Fibroblast of the conjunctiva (primary cell): ENCODE results near the gene ALDH1L1.

ENCODE experiments used
- DNase-seq: peaks from one replicate; pipeline ENCODE4 v3.0.0-alpha.2; 2010; ENCODE audit warnings: low read depth

ALDH1L1 gene

DNA sequence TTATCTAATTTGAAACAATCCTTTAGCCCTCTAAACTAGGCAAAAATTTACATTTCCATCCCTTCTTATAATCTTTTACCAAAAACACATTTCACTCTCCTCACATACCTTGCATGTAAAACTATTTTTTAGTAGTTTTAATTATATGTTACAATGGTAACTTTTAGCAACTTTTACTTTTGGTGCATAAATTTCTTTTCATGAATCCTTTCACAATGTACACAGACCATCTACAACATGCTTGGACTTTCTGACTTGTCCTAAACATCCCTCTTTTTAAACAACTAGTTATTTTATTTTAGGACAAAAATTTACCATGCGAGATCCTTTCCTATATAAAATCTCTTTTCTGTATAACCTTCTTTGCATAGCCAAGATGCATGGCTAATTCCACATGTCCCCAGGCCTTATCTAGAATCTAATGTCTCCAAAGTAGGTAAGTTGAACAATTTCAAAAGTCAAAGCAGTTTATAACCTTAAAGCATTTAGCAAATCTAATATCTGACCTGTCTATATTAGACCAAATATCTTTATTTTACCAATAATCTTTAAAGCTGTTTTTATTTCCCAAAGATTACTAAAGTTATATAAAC, 14.4 kb upstream of the ALDH1L1 start:
- no peak for DNase-seq

DNA sequence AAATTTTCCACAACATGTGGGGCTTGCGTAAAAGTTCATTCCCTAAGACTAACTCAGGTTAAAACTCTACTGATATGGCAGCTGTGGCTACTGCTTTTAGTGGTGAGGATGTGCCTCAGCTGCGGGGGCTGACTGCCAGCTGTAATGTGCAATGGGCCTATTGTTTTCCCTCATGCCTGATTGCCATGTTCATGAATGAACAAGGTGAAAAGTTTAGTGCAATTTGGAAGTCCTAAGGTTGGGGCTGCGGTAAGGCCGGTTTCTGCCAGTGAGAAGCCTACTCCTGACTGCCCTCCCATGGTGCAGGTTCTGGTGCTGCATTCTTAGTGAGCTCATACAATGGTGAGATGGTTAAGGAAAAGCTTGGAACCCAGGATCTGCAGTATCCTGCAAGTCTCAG, 10.9 kb upstream of the ALDH1L1 start:
- no peak for DNase-seq

DNA sequence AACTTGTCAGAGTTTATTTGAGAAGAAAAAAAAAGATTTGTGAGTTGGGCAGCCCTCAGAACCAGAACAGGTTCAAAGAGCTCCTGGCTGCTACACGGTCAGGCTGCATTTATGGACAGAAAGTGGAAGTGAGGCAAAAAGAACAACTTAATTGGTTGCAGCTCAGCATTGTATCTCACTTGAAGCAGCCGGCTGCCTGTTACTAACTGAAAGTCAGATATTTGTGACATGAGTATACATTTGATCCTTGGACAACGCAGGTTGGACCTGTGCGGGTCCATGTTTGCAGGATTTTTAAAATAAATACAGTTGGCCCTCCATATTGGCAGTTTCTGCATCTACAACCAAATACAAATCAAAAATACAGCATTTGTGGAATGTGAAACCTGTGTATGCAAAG, 7.5 kb upstream of the ALDH1L1 start:
- DNase-seq, result no peak

DNA sequence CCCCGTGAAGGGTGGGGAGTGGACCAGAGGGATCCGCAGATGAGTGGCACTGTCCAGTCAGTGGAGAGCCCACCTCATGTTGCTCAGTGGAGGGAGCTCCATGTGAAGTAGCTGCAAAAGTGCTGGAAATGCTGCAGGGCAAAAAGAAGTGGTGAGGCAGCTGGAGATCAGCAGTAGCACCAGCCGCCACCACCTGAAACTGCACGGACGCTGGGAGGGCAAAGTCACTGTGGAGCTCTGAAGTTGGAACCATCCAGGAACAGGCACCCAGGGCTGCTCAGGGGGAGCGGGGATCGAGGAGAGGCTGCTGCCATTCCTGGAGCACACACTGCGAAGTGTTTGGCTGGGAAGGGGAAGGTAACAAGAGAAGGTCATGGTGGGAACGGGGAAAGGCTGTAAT, 6.4 kb upstream of the ALDH1L1 start:
- no peak for DNase-seq

DNA sequence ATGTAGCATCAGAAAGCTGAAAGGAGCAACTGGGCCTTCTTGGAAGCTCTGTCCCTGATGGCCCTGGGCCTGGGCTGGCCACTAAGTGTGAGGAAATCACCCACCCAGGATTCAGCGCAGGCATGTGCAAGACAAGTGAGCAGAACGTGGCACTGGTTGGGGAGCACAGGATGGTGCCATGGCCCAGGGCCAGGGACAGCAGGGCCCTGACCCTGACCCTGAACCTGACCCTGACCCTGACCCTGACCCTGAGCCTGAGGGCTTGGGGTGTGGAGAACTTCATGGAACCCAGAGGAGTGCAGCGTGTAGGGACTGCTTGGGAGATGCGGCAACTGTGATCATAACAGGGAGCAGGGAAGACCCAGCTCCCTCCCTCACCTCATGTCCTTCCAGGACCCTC, 5.9 kb upstream of the ALDH1L1 start:
- no peak for DNase-seq

DNA sequence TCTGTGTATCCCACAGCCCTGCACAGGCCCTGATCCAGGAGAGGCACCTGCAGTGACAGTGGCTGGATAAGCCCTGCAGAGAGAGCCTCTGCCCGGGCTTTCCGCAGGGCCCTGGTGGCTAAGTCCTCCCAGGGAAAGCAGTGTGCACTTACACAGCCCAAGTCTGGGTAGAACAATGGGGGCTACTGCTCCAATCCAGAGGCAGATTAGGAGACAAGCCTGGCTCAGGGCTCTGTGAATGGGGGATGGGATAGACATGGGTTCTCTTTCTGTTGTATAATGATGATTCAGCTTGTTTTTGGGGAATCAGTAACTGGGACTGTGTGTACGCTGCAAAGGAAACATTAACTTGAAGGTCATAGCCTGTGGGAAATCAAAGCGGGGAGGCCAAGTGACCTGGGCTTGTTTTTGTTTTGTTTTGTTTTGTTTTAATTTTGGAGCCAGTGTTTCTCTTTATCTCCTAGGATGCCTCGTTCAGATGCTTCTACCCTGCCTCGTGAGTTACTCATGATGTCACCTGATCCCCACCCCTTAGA, 4.1 kb upstream of the ALDH1L1 start:
- no peak for DNase-seq

DNA sequence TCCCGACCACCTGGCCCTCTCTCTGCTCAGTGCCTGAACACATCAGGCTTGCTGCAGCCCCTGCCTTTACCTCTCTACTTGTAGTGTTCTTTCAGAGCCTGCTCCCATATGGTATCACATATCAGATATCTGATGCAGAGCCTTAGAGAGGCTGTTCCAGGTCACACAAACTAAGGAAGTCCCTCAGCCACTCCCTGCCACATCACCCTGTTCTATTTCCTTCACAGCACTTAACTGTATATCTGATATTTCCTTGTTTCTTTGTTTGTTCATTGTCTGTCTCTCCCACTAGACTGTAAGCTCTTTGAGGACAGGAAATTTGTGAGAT, 976 bp upstream of the ALDH1L1 start:
- DNase-seq, result no peak

DNA sequence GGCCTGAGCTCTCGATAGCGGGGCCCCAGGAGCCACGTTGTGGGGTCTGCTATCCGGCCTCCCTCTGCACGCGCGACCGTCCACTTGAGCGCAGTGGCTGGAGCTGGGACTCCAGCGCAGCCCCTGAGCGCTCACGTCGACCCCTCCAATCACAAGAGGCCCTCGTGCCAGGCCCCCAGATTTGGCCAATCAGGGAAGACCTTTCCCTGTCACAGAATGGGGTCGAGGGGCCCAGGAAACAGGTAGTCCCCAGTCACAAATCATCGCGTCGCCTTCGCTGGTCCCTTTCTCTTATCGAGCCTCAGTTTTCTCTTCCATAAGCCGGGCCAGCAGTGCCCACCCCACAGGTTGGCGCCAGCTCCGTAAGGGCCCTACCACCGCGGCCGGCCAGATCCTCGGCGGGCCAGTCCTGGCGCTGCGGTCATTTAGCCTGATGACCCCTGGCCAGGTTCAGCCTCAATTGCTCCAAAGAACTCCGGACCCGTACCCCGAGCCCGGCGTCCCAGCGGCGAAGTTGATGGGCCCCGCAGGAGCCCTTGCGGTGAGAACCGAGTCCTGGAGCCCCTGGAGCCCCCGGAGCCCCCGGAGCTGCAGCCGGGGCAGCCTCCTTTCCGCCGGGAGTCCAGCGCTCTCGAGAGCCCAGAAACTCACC, 435 bp downstream of the ALDH1L1 start:
- no peak for DNase-seq

DNA sequence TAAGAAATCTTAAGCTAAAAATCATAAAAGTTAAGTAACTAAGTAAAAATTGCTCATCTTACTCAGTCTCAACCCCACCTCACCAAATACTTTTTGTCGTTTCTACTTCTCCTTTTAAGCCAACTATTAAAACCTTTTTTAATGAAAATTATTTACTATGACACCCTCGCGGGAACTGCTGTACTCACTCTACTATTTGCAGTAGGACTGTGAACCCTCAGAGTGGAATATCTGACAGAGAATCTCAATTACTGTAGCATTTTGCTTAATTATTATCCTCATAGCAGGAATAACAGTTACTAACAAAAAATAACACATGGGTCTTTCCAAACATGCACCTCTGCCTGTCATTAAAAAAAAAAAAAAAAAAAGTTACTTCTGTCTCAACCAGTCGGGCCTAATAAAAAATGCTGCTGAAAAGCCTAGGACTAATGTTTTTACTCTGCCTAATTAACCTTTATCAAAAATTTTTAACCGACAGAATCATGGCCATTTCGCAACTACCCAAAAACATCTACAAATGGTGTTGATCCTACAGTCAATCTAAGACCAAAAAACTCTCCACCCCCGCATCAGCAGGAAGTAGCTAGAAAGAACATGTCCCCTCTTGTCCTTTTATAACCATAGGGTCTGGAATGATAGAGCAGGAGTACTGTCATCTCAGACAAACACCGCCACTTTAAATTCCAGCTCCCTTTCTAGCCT, 10.2 kb downstream of the ALDH1L1 start:
- no peak for DNase-seq

DNA sequence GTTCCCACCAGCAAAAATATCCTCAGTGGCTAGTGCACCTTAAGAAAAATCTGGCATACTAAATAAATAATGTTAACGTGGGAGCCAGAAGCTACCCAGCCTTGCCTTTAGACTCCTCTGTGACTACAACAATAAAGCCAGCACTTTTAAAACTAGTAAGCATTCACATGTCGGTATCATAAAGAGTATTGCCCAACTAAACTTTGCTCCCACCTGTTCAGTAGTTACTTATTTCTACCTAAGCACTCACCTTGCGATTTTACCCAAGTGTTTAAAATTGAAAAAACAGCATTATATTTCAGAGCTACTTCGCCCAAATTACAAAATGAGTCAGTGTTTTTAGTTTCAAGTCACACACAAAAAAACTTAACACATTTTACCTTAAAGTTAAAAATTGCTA, 12.8 kb downstream of the ALDH1L1 start:
- DNase-seq, result no peak

DNA sequence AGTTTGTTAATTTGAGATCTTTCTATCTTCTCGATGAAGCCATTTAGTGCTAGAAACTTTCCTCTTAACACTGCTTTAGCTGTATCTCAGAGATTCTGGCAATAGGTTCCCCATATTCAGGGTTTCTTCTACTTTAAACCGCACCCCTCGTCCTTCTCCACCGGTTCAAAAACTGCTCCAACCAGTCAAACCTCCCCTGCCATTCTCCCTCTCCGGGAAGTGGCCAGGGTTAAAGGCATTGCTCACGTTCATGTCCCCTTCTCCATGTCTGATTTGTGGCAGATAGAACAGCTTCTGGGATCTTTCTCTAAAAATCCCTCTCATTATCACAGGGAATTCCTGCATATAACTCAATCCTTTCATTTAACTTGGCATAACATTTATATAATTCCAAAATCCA, 14.4 kb downstream of the ALDH1L1 start:
- DNase-seq, result no peak

DNA sequence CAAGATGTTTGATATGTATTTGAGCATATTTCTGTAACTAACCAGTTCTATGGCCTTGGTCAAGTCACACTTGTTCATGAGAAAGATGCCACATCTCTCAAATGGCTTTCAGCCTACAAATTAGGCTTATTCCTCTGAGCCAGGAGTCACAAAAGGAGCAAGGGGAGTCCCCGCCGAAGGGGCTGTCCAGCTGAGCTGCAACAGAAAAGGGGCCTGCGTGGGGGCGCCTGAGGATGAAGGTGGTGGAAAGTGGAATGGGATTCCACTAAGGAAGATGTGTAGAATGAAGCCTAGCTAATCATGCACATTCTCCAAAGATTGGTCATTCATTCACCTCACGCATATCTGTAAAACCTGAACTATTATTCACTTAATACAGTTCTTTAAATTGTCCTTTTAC, 19.1 kb downstream of the ALDH1L1 start:
- no peak for DNase-seq

DNA sequence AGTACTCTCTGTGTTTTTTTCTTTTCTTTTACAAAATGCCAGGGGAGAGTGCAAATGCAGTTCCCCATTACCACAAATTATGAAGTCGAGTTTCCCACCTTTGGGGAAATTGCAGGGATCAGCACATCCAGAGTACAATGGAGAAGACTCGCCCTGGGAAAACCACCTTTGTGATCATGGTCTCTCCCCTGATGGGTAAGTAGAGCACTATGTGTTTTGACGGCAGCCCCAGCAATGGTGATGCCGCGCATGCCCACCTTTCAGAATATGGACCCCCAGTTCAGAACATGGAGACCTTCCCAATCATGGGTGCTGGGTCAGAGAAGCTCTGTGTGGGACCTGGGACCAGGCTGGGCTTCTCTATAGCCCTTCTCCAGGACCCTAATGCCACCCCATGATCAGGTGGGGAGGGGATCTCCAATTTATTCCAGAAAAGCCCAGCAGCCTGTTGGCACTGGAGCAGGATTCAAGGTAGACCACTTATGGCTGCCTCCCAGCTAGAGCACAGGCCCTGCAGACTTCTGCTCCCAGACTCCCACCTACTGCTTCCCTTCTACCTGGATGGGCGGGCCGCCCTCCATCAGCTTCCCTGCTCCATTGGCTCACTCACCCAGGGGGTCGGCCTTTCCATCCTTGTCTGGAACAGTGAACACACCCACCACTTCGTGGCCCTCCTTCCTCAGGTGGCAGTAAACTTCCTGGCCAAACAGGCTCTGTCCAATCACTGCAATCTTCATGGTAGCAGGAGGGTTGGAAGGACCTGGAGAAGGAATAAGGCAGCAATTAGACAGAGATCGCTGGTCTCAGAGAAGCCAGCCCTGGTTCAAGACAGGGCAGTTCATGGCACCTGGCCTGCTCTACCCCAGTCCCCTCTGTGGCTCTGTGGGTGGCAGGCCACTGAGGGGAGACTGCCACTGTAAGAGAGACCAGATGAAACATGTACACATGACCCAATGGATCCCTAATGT, 19.9 kb downstream of the ALDH1L1 start:
- no peak for DNase-seq

DNA sequence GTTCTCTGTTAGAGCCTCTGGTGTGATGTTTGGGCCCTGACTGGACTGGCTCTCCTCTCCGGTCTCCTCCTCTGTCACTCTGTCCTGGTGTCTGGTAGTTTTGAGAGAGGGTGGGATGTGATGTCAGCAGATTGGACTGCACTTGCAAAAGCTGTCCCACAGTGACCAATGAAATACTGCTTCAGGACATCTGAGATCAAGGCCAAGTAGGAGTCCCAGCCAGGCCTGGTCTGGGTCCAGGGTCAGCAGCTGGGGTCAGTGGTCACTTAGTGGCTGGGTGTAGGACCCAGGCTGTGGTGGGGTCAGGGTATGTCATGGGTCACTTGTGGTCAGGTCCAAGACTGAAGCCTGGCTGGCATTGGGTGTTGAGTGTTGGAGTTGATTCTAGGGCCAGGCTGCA, 20.9 kb downstream of the ALDH1L1 start:
- DNase-seq, result no peak

DNA sequence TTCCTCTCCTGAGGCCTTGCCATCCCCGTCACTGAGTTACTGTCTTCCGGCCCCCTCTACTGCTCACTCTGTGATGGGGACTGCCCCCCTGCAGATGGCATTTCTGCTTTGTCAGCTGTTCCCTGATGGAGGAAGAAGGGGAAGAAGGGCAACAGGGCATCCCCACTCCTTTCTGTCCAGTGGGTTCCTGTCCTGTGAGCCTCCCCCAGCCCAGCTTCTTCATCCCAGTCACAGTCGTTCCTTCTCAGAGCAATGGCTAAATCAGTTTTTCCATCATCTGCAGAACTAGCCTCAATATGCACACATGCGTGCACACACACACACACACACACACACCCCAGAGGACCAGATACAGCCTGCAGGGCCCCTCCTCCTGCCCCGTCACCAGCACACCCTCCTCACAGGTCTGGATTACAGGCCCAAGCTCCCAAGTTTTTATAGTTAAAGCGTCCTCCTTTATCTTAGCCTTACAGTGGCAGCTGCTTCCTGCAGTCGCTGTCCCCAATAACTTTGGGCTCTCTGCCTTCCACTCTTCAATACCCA, 21.4 kb downstream of the ALDH1L1 start:
- DNase-seq, result no peak

DNA sequence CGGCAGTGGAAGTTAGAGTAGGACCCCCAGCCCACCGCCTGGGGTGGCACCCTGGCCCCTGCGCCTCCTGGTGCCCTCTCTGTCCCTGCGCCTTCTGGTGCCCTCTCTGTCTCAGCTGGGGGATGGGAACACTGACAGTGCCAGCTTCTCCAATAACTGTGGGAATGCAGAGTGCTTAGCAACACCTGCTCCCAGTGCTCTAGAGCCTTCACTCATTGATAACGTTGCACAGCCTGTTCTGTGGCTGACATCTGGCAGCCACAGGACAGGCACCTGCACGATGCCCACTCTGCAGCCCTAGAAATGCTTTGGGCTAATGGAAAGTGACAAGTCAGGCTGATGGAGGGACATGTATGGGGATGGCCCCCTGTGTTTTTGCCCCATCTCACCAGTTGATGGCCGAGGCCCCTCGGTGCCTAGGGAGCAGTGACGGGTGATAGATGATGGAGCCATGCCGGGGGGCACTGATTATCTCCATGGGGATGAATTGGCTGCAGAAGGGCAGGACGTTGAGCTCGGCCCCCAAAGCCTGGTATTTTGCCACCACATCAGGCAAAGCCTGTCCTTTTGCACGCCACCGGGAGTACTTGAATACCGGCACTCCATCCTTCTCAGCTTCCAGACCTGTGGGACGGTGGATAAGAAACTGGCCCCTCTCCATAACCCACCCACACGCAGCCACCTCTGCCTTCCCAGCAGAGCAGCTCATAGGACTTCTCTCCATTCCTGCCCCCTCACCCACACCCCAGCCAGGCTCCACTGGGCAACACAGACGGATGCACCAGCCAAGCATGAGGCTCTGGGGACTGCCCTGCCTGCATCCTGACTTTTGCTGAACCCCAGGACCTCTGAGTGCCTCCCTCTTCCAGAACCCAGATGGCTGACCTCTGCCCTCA, 22.1 kb downstream of the ALDH1L1 start:
- DNase-seq, result no peak

DNA sequence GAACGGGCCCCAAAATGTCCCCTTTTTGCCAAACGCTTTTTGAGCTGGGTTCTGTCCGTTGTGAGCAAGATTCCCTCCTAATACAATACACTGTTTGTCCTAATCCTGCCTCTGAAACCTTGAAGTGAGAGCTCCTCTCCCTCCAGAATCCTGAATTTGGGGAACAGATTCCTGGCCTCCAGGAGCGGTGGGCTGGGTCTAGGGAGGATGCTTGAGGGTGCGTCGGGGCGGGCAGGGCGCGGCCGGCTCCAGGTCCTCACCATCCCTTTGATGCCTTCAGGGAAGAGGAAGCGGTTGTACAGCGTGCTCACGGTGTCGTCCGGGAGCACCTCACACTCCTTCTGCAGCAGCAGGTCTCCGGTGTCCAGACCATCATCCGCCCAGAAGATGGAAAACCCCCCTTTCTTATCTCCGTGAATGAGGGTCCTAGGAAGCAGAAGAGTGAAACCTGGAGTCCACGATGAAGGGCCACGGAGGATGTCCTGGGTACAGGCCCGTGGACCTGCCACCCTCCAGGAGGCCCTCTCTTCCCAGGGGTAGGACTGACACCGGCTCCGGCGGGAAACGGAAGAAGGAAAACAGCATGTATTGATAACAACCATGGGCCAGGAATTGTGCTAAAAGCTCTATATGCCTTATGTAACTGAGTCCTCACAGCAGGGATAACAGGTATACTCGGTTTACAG, 23.2 kb downstream of the ALDH1L1 start:
- DNase-seq, result no peak

DNA sequence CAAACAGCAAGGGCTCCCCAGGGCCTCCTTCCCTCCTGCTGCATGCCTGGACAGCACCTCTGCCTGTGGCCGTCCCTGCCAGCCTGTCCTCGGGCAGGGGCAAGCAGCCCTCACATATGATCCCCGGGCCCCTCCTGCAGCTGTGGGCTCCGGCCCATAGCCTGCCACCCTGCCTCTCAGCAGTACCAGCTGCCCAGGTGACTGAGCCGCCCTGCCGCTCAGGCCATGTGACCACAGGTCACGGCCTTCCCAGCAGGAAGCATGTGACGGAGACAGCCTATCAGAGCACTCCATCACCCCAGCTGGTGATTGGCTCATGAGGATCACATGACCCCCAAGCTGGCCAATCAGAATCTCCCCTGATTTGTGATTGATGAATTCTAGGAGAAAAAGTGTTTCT, 23.9 kb downstream of the ALDH1L1 start:
- DNase-seq, result no peak

DNA sequence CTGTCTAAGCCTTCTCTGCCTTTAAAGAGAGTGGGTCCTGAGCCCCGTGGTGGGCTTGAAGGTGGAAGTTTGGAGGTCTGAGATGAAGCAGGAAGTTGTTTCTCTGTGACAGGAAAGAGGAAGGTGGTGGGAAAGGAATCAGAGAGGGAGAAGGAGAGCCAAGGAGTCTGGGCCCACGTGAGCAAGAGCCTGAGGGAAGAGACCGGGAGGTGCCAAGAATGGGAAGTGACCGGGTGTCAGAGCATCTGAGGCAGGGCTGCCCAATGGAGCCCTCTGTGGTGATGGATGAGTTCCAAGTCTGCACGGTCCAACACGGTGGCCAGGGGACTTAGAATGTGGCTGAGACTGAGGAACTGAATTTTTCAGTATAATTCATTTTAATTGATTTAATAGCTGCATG, 24.6 kb downstream of the ALDH1L1 start:
- no peak for DNase-seq

DNA sequence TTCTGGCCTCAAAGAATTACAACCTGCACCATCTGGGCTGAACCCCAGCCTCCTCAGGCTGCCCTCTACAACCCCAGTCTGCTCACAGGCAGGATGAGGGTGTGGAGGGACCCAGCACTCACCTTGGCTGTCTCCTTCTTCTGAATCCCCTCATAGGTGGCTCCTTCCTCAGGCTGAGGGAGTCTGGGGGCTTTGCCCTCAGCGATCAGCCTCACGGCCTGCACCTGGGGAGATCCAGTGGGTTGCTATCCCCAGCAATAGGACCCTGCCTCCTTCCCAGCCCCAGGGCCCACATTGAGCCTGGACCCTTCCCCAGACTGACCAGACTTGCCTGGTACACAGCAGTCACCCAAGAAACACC, 25.1 kb downstream of the ALDH1L1 start:
- DNase-seq, result no peak
